HepG2 (cell line): Measurements from ENCODE around the gene PRXL2B. TPM values are rescaled to one million over a fixed set of nuclear protein-coding genes. Genes with fewer than 3 reads are reported as not detected.

Experiments
- ARNT2 ChIP-seq: sonication (generic); formaldehyde crosslinking; IDR thresholded peaks from 2 replicates; pipeline ENCODE4 v1.8.0; 2022; ENCODE audit warnings: mild to moderate bottlenecking, low read depth, missing genetic modification reagents, moderate library complexity
- DPF2 ChIP-seq: sonication (generic); formaldehyde crosslinking; IDR thresholded peaks from 2 replicates; pipeline ENCODE4 v1.4.0; 2020; ENCODE audit warnings: mild to moderate bottlenecking, low read depth, missing genetic modification reagents, borderline replicate concordance
- HNF4A ChIP-seq: sonication (generic); formaldehyde crosslinking; IDR thresholded peaks from 2 replicates; pipeline ENCODE4 v1.4.0; 2020; ENCODE audit warnings: missing genetic modification reagents
- HNRNPH1 ChIP-seq: fragments of 200-400 bp; formaldehyde crosslinking; optimal IDR thresholded peaks from 2 replicates; pipeline ENCODE3; 2017; ENCODE audit warnings: mild to moderate bottlenecking, low read depth, low read length
- NCOA2 ChIP-seq: sonication (generic); formaldehyde crosslinking; IDR thresholded peaks from 2 replicates; pipeline ENCODE4 v1.8.0; 2022; ENCODE audit warnings: inconsistent platforms
- PHF8 ChIP-seq: sonication (generic); formaldehyde crosslinking; IDR thresholded peaks from 2 replicates; pipeline ENCODE4 v1.5.0; 2020; ENCODE audit warnings: missing genetic modification reagents
- SALL1 ChIP-seq: sonication (generic); formaldehyde crosslinking; IDR thresholded peaks from 2 replicates; pipeline ENCODE4 v1.8.0; 2022; ENCODE audit warnings: mild to moderate bottlenecking, missing genetic modification reagents
- SIN3B ChIP-seq: fragments of 150-350 bp; IDR thresholded peaks from 2 replicates; pipeline ENCODE4 v1.6.1; 2014; ENCODE audit warnings: low read length
- SNRNP70 ChIP-seq: fragments of 200-400 bp; formaldehyde crosslinking; IDR thresholded peaks from 2 replicates; pipeline ENCODE4 v1.6.1; 2017; ENCODE audit warnings: mild to moderate bottlenecking, low read depth, low read length, moderate library complexity
- THAP7 ChIP-seq: sonication (generic); formaldehyde crosslinking; IDR thresholded peaks from 2 replicates; pipeline ENCODE4 v1.8.1; 2023; ENCODE audit warnings: mild to moderate bottlenecking, missing genetic modification reagents
- ZNF567 ChIP-seq: sonication (generic); formaldehyde crosslinking; IDR thresholded peaks from 2 replicates; pipeline ENCODE4 v1.8.1; 2023; ENCODE audit warnings: mild to moderate bottlenecking, missing genetic modification reagents, borderline replicate concordance
- polyA plus RNA-seq, 8 experiments: library from polyadenylated mRNA; depleted of rRNA in 3 of 8; stranded (reverse) in 7 of 8; unstranded in 1 of 8; fragments of >200 nt; fragmentation: Illumina TruSeq in 4 of 8; extraction: Trizol in 4 of 8; gene quantifications; 2 replicates each; pipeline versions ENCODE4 v1.2.1 to v1.2.3, GENCODE V29; 2011 to 2016; ENCODE audit warnings: low read depth in 4 of 8, missing spikeins in 1 of 8, mixed read lengths in 1 of 8; ENCODE audit not compliant: insufficient read depth in 1 of 8
- total RNA-seq, 5 experiments: library from RNA; depleted of rRNA; stranded (reverse); fragments of >200 nt; fragmentation: Illumina TruSeq; extraction: Trizol; gene quantifications; 2 replicates each; pipeline ENCODE4 v1.2.3, GENCODE V29; 2016; ENCODE audit warnings: low read depth in 1 of 5
- TF ChIP-seq, protein P1 (sequence below): sonication (generic); formaldehyde crosslinking; IDR thresholded peaks from 2 replicates; pipeline ENCODE4 v1.4.0; 2020; ENCODE audit warnings: missing genetic modification reagents
- TF ChIP-seq, protein P2 (sequence below): sonication (generic); formaldehyde crosslinking; IDR thresholded peaks from one replicate; pipeline ENCODE4 v1.5.1; 2020; ENCODE audit warnings: mild to moderate bottlenecking, missing genetic modification reagents; ENCODE audit errors: not compliant biosample characterization
- TF ChIP-seq, protein P3 (sequence below): sonication (generic); formaldehyde crosslinking; IDR thresholded peaks from 2 replicates; pipeline ENCODE4 v1.4.0; 2020; ENCODE audit warnings: missing genetic modification reagents, borderline replicate concordance

The PRXL2B gene
- total and polyA plus RNA-seq, 2 of the 13 experiments (the other 11 are each of a cell fraction or from before 2014, with no cell fraction given) = 16.8 to 22.1 TPM

DNA sequence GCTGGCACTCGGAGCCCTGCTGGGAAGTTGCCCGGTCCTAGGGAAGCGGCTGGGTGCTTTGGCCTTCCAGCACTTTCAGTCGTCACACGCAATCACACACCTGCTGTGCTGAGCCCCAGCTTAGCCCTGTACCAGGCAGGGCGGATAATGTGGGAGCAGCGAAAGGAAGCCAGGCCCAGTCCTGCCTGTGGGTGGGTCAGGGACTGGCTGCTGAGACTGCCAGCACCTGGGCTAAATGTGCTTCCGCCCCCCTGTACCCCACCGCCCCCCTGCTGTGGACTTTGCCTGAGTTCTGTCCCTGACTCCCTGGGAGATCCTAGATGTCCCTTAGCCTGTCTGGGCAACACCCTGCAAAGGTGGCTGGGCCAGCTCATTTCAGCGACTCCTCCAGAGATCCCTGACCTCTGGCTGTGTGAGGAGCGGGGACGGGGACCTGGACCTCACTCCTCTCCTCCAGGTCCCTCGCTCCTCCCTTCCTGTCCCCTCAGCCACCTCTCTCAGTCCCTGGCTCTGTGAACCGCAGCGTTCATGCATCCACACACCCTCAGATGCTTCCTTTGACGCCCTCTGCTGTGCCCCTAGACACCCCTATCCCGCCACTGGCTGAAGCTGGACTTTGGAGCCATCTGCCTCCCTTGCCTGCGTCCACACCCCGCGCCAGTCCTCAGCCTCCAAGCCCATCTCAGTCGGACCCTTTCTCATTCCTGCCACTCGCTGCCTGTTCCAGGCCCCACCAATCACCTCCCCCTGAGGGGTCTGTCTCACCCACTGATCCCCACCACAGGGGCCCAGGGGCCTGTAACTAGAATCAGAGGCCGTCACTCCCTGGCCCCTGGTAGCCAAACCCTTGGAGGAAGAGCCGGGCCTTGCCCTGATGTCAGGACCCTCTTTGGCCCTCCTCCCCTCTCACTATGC is 44.8 kb downstream of the PRXL2B start (continued):
- peak; percentile 15; the same call in 1 of the 2 replicates for TF ChIP-seq PHF8 (CRISPR knock-in tag)
- TF ChIP-seq DPF2 (CRISPR knock-in tag) = no peak
- TF ChIP-seq SALL1 = peak; percentile 58
- TF ChIP-seq HNF4A (CRISPR knock-in tag) = peak; percentile 89
- no peak for TF ChIP-seq THAP7
- TF ChIP-seq, protein P1, sequence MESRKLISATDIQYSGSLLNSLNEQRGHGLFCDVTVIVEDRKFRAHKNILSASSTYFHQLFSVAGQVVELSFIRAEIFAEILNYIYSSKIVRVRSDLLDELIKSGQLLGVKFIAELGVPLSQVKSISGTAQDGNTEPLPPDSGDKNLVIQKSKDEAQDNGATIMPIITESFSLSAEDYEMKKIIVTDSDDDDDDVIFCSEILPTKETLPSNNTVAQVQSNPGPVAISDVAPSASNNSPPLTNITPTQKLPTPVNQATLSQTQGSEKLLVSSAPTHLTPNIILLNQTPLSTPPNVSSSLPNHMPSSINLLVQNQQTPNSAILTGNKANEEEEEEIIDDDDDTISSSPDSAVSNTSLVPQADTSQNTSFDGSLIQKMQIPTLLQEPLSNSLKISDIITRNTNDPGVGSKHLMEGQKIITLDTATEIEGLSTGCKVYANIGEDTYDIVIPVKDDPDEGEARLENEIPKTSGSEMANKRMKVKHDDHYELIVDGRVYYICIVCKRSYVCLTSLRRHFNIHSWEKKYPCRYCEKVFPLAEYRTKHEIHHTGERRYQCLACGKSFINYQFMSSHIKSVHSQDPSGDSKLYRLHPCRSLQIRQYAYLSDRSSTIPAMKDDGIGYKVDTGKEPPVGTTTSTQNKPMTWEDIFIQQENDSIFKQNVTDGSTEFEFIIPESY (CRISPR knock-in tag) = no peak
- TF ChIP-seq ZNF567 = no peak
- TF ChIP-seq NCOA2 = no peak
- no peak for TF ChIP-seq HNRNPH1
- no peak for TF ChIP-seq SNRNP70
- TF ChIP-seq ARNT2 = peak; percentile 47; the same call in 1 of the 2 replicates
- no peak for TF ChIP-seq SIN3B
- TF ChIP-seq, protein P2, sequence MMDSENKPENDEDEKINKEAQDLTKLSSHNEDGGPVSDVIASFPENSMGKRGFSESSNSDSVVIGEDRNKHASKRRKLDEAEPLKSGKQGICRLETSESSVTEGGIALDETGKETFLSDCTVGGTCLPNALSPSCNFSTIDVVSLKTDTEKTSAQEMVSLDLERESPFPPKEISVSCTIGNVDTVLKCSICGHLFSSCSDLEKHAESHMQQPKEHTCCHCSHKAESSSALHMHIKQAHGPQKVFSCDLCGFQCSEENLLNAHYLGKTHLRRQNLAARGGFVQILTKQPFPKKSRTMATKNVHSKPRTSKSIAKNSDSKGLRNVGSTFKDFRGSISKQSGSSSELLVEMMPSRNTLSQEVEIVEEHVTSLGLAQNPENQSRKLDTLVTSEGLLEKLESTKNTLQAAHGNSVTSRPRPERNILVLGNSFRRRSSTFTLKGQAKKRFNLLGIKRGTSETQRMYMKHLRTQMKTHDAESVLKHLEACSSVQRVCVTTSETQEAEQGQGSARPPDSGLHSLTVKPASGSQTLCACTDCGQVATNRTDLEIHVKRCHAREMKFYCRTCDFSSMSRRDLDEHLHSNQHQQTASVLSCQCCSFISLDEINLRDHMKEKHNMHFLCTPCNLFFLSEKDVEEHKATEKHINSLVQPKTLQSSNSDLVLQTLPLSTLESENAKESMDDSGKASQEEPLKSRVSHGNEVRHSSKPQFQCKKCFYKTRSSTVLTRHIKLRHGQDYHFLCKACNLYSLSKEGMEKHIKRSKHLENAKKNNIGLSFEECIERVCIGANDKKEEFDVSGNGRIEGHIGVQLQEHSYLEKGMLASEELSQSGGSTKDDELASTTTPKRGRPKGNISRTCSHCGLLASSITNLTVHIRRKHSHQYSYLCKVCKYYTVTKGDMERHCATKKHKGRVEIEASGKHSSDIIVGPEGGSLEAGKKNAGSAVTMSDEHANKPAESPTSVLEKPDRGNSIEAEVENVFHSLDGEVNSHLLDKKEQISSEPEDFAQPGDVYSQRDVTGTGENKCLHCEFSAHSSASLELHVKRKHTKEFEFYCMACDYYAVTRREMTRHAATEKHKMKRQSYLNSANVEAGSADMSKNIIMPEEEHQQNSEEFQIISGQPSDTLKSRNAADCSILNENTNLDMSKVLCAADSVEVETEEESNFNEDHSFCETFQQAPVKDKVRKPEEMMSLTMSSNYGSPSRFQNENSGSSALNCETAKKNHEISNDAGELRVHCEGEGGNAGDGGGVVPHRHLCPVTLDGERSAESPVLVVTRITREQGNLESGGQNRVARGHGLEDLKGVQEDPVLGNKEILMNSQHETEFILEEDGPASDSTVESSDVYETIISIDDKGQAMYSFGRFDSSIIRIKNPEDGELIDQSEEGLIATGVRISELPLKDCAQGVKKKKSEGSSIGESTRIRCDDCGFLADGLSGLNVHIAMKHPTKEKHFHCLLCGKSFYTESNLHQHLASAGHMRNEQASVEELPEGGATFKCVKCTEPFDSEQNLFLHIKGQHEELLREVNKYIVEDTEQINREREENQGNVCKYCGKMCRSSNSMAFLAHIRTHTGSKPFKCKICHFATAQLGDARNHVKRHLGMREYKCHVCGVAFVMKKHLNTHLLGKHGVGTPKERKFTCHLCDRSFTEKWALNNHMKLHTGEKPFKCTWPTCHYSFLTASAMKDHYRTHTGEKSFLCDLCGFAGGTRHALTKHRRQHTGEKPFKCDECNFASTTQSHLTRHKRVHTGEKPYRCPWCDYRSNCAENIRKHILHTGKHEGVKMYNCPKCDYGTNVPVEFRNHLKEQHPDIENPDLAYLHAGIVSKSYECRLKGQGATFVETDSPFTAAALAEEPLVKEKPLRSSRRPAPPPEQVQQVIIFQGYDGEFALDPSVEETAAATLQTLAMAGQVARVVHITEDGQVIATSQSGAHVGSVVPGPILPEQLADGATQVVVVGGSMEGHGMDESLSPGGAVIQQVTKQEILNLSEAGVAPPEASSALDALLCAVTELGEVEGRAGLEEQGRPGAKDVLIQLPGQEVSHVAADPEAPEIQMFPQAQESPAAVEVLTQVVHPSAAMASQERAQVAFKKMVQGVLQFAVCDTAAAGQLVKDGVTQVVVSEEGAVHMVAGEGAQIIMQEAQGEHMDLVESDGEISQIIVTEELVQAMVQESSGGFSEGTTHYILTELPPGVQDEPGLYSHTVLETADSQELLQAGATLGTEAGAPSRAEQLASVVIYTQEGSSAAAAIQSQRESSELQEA (CRISPR knock-in tag) = no peak
- TF ChIP-seq, protein P3, sequence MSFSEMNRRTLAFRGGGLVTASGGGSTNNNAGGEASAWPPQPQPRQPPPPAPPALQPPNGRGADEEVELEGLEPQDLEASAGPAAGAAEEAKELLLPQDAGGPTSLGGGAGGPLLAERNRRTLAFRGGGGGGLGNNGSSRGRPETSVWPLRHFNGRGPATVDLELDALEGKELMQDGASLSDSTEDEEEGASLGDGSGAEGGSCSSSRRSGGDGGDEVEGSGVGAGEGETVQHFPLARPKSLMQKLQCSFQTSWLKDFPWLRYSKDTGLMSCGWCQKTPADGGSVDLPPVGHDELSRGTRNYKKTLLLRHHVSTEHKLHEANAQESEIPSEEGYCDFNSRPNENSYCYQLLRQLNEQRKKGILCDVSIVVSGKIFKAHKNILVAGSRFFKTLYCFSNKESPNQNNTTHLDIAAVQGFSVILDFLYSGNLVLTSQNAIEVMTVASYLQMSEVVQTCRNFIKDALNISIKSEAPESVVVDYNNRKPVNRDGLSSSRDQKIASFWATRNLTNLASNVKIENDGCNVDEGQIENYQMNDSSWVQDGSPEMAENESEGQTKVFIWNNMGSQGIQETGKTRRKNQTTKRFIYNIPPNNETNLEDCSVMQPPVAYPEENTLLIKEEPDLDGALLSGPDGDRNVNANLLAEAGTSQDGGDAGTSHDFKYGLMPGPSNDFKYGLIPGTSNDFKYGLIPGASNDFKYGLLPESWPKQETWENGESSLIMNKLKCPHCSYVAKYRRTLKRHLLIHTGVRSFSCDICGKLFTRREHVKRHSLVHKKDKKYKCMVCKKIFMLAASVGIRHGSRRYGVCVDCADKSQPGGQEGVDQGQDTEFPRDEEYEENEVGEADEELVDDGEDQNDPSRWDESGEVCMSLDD (CRISPR knock-in tag) = peak; percentile 20; the same call in 1 of the 2 replicates
